KMS-11 (cell line): Measurements from ENCODE around the gene STRBP.

Experiments used
- H2AFZ ChIP-seq: fragments of 200-600 bp; sonication (generic); 2 replicates; pipeline ENCODE4 v1.6.1; 2016; ENCODE audit warnings: antibody characterized with exemption, mixed run types, low read depth
- H3K27ac ChIP-seq: fragments of 200-600 bp; sonication (generic); 2 replicates; pipeline ENCODE4 v1.6.1; 2016; ENCODE audit warnings: mild to moderate bottlenecking, mixed run types
- H3K27me3 ChIP-seq: fragments of 200-600 bp; sonication (generic); 2 replicates; pipeline ENCODE4 v1.6.1; 2017; ENCODE audit warnings: mild to moderate bottlenecking, low read depth, mixed run types, moderate library complexity; ENCODE audit not compliant: insufficient read depth
- H3K36me3 ChIP-seq: fragments of 200-600 bp; sonication (generic); 2 replicates; pipeline ENCODE4 v1.6.1; 2017; ENCODE audit warnings: mild to moderate bottlenecking, mixed run types; ENCODE audit not compliant: insufficient read depth
- H3K4me1 ChIP-seq: fragments of 200-600 bp; sonication (generic); 2 replicates; pipeline ENCODE4 v1.6.1; 2016; ENCODE audit warnings: mild to moderate bottlenecking, low read depth, mixed run types; ENCODE audit not compliant: poor library complexity, severe bottlenecking
- H3K4me2 ChIP-seq: fragments of 200-600 bp; sonication (generic); 2 replicates; pipeline ENCODE4 v1.7.0; 2016; ENCODE audit warnings: mild to moderate bottlenecking, mixed run types
- H3K4me3 ChIP-seq: fragments of 200-600 bp; sonication (generic); IDR thresholded peaks from 2 replicates; pipeline ENCODE4 v1.6.1; 2017; ENCODE audit warnings: low read depth, low read length, mixed read lengths; ENCODE audit not compliant: insufficient read depth
- H3K79me2 ChIP-seq: fragments of 200-600 bp; sonication (generic); 2 replicates; pipeline ENCODE4 v1.6.1; 2016; ENCODE audit warnings: low read depth, mixed run types; ENCODE audit not compliant: insufficient read depth
- H3K9ac ChIP-seq: fragments of 200-600 bp; sonication (generic); 2 replicates; pipeline ENCODE4 v1.6.1; 2016; ENCODE audit warnings: mild to moderate bottlenecking, mixed run types
- H4K20me1 ChIP-seq: fragments of 200-600 bp; sonication (generic); 2 replicates; pipeline ENCODE4 v1.6.1; 2016; ENCODE audit warnings: mild to moderate bottlenecking, mixed run types; ENCODE audit not compliant: insufficient read depth
- CTCF ChIP-seq: fragments of 200-600 bp; sonication (generic); conservative IDR thresholded peaks from 2 replicates; pipeline ENCODE4 v1.6.1; 2017; ENCODE audit warnings: low read depth, mild to moderate bottlenecking, antibody characterized with exemption, low read length, moderate library complexity, mixed read lengths

Gene STRBP

GRCh38 chr9:123128591-123128990, 139.8 kb downstream of the STRBP start:
- Histone ChIP-seq H3K27me3 (no peaks in the 10 kb centered on the region), H3K79me2 (no peaks in the 10 kb centered on the region), H4K20me1 (no peaks in the 10 kb centered on the region), H2AFZ (no peak overlapping the region), H3K9ac (no peak overlapping the region), H3K36me3 (no peaks in the 10 kb centered on the region), H3K4me1 (no peaks in the 10 kb centered on the region), H3K27ac (no peak overlapping the region), H3K4me2 (no peak overlapping the region), H3K4me3 (no peak overlapping the region)
- TF ChIP-seq CTCF, result no peak

DNA sequence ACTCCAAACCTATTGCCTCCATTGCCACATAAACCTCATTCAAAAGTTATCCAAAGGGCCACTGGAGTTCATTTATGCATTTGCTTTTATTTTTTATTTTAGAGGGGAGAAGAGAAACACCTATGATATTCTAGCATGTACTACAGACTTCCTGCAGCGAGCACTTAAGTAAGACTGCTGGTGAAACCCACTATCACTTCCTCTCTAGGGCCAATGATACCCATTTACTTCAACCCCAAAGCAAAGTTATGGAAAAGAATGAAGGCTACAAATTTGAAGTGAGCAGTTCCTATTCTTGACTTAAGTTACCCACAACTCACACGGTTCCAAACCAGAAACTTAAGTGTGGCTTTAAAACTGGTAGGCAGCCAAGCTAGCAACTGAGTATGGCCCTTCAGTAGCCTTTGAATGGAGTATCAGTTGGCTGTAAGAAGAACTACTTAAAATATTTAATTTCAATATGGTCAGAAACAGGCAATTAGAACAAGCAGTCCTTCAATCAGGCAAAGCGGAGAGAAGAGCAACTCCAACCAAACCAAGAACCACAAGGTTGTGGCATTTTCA, 140.8 kb downstream of the STRBP start:
- Histone ChIP-seq H4K20me1 (no peaks in the 10 kb centered on the region), H3K27ac (no peak overlapping the region), H3K79me2 (no peaks in the 10 kb centered on the region), H3K4me2 (no peak overlapping the region), H3K36me3 (no peaks in the 10 kb centered on the region), H2AFZ (no peak overlapping the region), H3K27me3 (no peaks in the 10 kb centered on the region), H3K4me1 (no peaks in the 10 kb centered on the region), H3K4me3 (no peak overlapping the region), H3K9ac (no peak overlapping the region)
- TF ChIP-seq CTCF, result no peak

DNA sequence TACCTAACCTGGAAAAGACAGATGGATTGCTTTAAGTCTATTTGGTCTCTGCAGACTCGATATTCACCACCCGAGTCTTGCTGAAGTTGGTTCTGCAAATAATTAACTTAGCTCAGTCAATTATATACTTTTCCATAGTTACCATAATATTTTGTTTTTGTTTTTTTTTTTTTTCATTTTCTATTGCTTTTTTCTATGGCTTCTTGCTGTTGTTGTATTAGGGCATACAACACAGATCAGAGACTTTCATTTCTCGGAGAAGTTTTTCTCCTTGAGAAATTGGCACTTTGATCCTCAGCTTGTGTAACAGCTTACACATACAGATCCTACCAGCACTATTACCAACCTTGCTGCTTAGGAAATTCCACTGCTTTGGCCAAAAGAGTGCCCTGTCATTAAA, 146.9 kb downstream of the STRBP start:
- Histone ChIP-seq H3K4me1 (no peaks in the 10 kb centered on the region), H3K27ac (no peak overlapping the region), H3K27me3 (no peaks in the 10 kb centered on the region), H2AFZ (no peak overlapping the region), H3K79me2 (no peaks in the 10 kb centered on the region), H3K4me2 (no peak overlapping the region), H4K20me1 (no peaks in the 10 kb centered on the region), H3K36me3 (no peaks in the 10 kb centered on the region), H3K9ac (no peak overlapping the region), H3K4me3 (no peak overlapping the region)
- TF ChIP-seq CTCF, result no peak

- Histone ChIP-seq H3K4me2 (no peak overlapping the region), H3K4me3 (no peak overlapping the region), H3K79me2 (no peaks in the 10 kb centered on the region), H3K36me3 (no peaks in the 10 kb centered on the region), H3K27me3 (no peaks in the 10 kb centered on the region), H3K9ac (no peak overlapping the region), H4K20me1 (no peaks in the 10 kb centered on the region), H3K4me1 (no peaks in the 10 kb centered on the region), H2AFZ (no peak overlapping the region), H3K27ac (no peak overlapping the region)
- TF ChIP-seq CTCF, result no peak
Observed at GRCh38 chr9:123120953-123121352, 147.4 kb downstream of the STRBP start.
